NB4 (cell line): ENCODE results near the gene LRGUK.

ENCODE experiments used
- DNase-seq: peaks from one replicate; pipeline ENCODE4 v3.0.0; 2010; ENCODE audit warnings: low read depth
- H3K4me3 ChIP-seq: one replicate; pipeline ENCODE4 v1.5.1; 2011; ENCODE audit warnings: mild to moderate bottlenecking, low read depth, low read length, moderate library complexity
- CTCF ChIP-seq: IDR thresholded peaks from one replicate; pipeline ENCODE4 v1.5.1; 2012; ENCODE audit warnings: low read depth, low read length
- MAX ChIP-seq: IDR thresholded peaks from 2 replicates; pipeline ENCODE4 v1.6.1; 2011; ENCODE audit warnings: low read depth, low read length
- MYC ChIP-seq: IDR thresholded peaks from 2 replicates; pipeline ENCODE4 v1.6.1; 2011; ENCODE audit warnings: low read depth, low read length
- POLR2A ChIP-seq: IDR thresholded peaks from 2 replicates; pipeline ENCODE4 v1.6.1; 2011; ENCODE audit warnings: mild to moderate bottlenecking; ENCODE audit not compliant: insufficient read length; ENCODE audit errors: extremely low read depth

The LRGUK gene

GRCh38 chr7:134201569-134202261, 74.6 kb downstream of the LRGUK start:
- no peak overlapping the region for H3K4me3 ChIP-seq
- TF ChIP-seq POLR2A, result no peak
- TF ChIP-seq CTCF, result no peak
- TF ChIP-seq MAX, result no peak
- no peak for TF ChIP-seq MYC
- DNase-seq, result no peak

GRCh38 chr7:134203186-134203889, 76.2 kb downstream of the LRGUK start:
- TF ChIP-seq MYC (no peak), POLR2A (no peak), CTCF (no peak), MAX (no peak)
- H3K4me3 ChIP-seq, result no peak overlapping the region
- no peak for DNase-seq

GRCh38 chr7:134209322-134210015, 82.3 kb downstream of the LRGUK start:
- TF ChIP-seq CTCF (no peak), MYC (no peak), MAX (no peak), POLR2A (no peak)
- no peak overlapping the region for H3K4me3 ChIP-seq
- no peak for DNase-seq

GRCh38 chr7:134210227-134210626, 83.1 kb downstream of the LRGUK start:
- no peak overlapping the region for H3K4me3 ChIP-seq
- DNase-seq, result no peak
- TF ChIP-seq CTCF, result no peak
- TF ChIP-seq MAX, result no peak
- no peak for TF ChIP-seq POLR2A
- TF ChIP-seq MYC, result no peak

- no peak for DNase-seq
- TF ChIP-seq CTCF, result no peak
- TF ChIP-seq MAX, result no peak
- TF ChIP-seq POLR2A, result no peak
- no peak for TF ChIP-seq MYC
Measured at GRCh38 chr7:134210976-134211663, 84.0 kb downstream of the LRGUK start.

More at GRCh38 chr7:134210976-134211663, 84.0 kb downstream of the LRGUK start:
- H3K4me3 ChIP-seq, result no peak overlapping the region
